Cardiac muscle cell (in vitro differentiated cells and primary cell): ENCODE results near the gene SUMO4. TPM values are rescaled to one million over a fixed set of nuclear protein-coding genes. Genes with fewer than 3 reads are reported as not detected.

Source experiments
- DNase-seq, 2 donors: peaks; one replicate each; pipeline versions ENCODE4 v3.0.0 to v3.0.0-alpha.2; 2010 to 2017; ENCODE audit warnings: low read depth in 1 of 2, low spot score in 1 of 2
- H3K27ac ChIP-seq: fragments of 200-600 bp; sonication (generic); 2 replicates; pipeline ENCODE4 v1.5.1; 2016
- H3K27me3 ChIP-seq: fragments of 200-600 bp; sonication (generic); 2 replicates; pipeline ENCODE4 v1.6.0; 2016; ENCODE audit warnings: control low read depth
- H3K36me3 ChIP-seq: fragments of 200-600 bp; sonication (generic); 2 replicates; pipeline ENCODE4 v1.5.1; 2016; ENCODE audit warnings: control low read depth
- H3K4me1 ChIP-seq: fragments of 200-600 bp; sonication (generic); 2 replicates; pipeline ENCODE4 v1.8.1; 2017; ENCODE audit warnings: low read depth, mild to moderate bottlenecking, mixed run types
- H3K4me3 ChIP-seq: fragments of 200-600 bp; sonication (generic); 2 replicates; pipeline ENCODE4 v1.5.1; 2016; ENCODE audit warnings: mild to moderate bottlenecking
- H3K9me3 ChIP-seq: fragments of 200-600 bp; sonication (generic); 2 replicates; pipeline ENCODE4 v1.5.1; 2017; ENCODE audit warnings: low read depth, mild to moderate bottlenecking, control low read depth
- polyA plus RNA-seq: library from polyadenylated mRNA; unstranded; fragments of >200 nt; fragmentation: Nextera tagmentation; extraction: Ambion mirVana; gene quantifications from 2 replicates; pipeline ENCODE4 v1.2.1, GENCODE V29; 2016
- total RNA-seq: library from RNA; depleted of rRNA; stranded (reverse); fragments of >200 nt; gene quantifications from 2 replicates; pipeline ENCODE4 v1.2.3, GENCODE V29; 2016
- TF ChIP-seq, protein P1 (sequence below): IDR thresholded peaks from 2 replicates; pipeline ENCODE4 v1.5.1; 2012; ENCODE audit warnings: low read depth, mild to moderate bottlenecking, low read length

Gene SUMO4
- total and polyA plus RNA-seq, 2 experiments from 2014 or later: 0.72 to 3.3 TPM

DNA sequence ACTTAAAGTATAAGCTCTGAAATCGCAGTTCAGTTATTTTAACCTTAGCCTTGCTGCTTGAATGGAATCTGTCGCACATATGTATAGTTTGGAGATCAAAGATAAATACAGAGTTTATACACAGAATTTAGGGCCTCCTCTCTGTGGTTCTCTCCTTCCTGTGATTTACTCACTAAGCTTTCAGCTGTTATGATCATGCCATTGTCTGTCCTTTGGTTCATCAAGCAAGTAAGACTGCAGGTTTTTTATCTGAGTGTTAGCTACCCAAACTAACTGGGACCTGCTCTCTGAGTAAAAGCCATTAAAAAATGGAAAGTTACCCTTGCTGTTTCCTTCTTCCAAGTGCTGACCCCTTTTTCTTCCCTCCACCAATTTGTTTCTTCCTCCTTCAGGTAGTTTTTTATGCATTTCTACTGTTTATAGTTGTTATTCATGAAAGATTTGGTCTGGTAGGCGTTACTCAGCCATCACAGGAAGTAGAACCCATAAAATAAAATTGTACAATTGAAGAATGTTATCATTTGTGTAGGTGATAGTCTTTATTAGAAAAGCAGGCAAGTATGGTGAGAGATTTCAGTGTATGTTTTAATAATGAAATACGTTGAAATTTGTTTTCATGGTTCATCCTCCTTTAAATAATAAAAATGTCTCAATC is 33.7 kb upstream of the SUMO4 start:
- Histone ChIP-seq H3K27ac (no peak overlapping the region), H3K4me1 (peaks cover 35% of the 10 kb centered on the region), H3K27me3 (no peaks in the 10 kb centered on the region), H3K9me3 (no peaks in the 10 kb centered on the region), H3K36me3 (no peaks in the 10 kb centered on the region), H3K4me3 (no peak overlapping the region)
- DNase-seq: no peak
- TF ChIP-seq, protein P1, sequence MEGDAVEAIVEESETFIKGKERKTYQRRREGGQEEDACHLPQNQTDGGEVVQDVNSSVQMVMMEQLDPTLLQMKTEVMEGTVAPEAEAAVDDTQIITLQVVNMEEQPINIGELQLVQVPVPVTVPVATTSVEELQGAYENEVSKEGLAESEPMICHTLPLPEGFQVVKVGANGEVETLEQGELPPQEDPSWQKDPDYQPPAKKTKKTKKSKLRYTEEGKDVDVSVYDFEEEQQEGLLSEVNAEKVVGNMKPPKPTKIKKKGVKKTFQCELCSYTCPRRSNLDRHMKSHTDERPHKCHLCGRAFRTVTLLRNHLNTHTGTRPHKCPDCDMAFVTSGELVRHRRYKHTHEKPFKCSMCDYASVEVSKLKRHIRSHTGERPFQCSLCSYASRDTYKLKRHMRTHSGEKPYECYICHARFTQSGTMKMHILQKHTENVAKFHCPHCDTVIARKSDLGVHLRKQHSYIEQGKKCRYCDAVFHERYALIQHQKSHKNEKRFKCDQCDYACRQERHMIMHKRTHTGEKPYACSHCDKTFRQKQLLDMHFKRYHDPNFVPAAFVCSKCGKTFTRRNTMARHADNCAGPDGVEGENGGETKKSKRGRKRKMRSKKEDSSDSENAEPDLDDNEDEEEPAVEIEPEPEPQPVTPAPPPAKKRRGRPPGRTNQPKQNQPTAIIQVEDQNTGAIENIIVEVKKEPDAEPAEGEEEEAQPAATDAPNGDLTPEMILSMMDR: no peak

DNA sequence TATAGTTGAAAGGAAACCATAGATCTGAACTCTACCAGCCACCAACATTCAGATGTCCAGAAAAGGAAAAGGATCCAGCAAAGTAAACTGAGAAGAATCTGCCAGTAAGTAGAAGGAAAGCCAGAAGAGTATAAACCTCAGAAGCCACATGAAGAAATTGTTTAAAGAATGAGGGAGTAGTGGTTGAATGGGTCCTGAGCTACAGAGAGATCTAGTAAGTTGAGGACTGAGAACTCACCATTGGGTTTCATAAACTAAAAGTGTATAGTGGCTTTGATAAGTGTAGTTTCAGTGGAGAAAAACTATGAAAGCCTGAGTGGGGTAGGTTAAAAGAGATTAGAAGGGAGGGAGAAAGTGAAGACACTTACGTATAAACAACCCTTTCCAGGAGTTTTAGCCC is 32.0 kb upstream of the SUMO4 start:
- Histone ChIP-seq H3K36me3 (no peaks in the 10 kb centered on the region), H3K4me1 (peaks cover 35% of the 10 kb centered on the region), H3K27me3 (no peaks in the 10 kb centered on the region), H3K27ac (no peak overlapping the region), H3K9me3 (no peaks in the 10 kb centered on the region), H3K4me3 (no peak overlapping the region)
- TF ChIP-seq, protein P1: no peak
- DNase-seq: no peak

DNA sequence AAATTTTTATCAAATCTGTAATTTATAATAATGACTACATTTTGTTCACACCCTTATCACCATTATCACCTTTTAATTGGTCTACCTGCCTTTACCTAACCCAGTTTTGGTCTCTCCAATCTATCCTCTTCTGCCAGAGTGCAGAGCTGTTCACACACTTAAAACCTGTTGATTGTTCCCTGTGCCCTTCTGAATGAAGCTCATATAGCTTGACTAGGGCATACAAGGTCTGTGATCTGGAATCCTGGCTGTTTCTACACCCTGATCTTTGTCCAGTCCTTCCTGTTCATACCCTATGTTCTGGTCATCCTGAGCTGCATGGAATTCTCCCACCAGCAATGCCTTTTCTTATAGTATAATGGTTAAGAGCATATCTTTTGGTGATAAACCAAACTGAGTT is 28.9 kb upstream of the SUMO4 start:
- TF ChIP-seq, protein P1: no peak
- Histone ChIP-seq H3K27me3 (no peaks in the 10 kb centered on the region), H3K36me3 (no peaks in the 10 kb centered on the region), H3K27ac (peak overlapping the region; percentile 44), H3K9me3 (no peaks in the 10 kb centered on the region), H3K4me1 (peaks cover 12% of the 10 kb centered on the region), H3K4me3 (no peak overlapping the region)
- peak in 1 of 2 donors; percentile 21 for DNase-seq

DNA sequence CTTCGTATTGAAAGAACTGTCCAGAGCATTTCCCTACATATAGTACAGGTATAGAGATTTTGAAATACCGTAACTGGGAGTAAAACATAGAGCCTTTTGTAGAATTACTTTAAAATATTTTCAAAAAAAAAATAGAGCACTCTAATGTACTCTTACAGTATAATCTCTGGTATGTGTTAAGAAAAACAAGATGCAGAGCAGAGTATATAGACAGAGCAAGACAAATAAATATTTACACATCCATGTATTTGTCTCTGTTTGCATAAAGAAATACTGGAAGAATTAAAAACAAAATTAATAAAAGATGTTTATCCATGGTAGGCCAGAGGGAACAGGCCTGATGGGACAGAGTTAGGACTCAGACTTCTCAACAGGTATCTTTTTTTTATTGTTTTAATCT is 28.0 kb upstream of the SUMO4 start:
- TF ChIP-seq, protein P1: no peak
- DNase-seq: no peak

DNA sequence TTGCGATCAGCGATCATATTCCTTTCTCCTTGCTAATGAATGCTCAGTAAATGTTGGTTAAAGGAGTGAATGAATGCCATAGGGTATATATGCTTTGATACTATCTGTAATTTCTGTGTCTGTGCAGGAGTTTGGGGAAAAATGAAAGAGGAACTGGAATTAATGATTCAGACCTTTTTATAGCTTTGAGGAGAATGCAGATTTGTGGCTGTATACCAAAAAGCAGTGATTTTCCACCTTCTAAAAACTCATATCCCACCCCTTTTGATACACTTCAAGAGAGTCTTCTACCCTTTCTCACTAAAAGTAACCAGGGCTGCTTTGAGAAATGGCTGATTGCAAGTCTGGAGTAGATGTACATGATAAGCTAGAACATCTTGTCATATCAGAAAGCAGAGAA is 26.6 kb upstream of the SUMO4 start:
- Histone ChIP-seq H3K4me1 (no peaks in the 10 kb centered on the region), H3K27ac (no peak overlapping the region), H3K9me3 (no peaks in the 10 kb centered on the region), H3K27me3 (no peaks in the 10 kb centered on the region), H3K4me3 (no peak overlapping the region), H3K36me3 (peaks cover 8% of the 10 kb centered on the region)
- DNase-seq: no peak
- TF ChIP-seq, protein P1: no peak

More for the DNA sequence above, 28.0 kb upstream of the SUMO4 start:
- H3K27me3 ChIP-seq: no peaks in the 10 kb centered on the region
- H3K36me3 ChIP-seq: no peaks in the 10 kb centered on the region
- H3K4me3 ChIP-seq: no peak overlapping the region
- H3K27ac ChIP-seq: no peak overlapping the region
- peaks cover 5% of the 10 kb centered on the region for H3K4me1 ChIP-seq
- no peaks in the 10 kb centered on the region for H3K9me3 ChIP-seq
